Dermis lymphatic vessel endothelial cell (primary cell): ENCODE measurements around the gene NRK. TPM values are rescaled to one million over a fixed set of nuclear protein-coding genes. Genes with fewer than 3 reads are reported as not detected.

ENCODE experiments used
- total RNA-seq: library from RNA; depleted of rRNA; stranded (reverse); fragments of >200 nt; gene quantifications from 2 replicates; pipeline ENCODE4 v1.2.1, GENCODE V29; 2014

The NRK gene
- total RNA-seq, result 0.22 and 0.43 TPM in 2 replicates

GRCh38 chrX:105822138-105823091, at the start of gene NRK:
TSS of gene NRK (plus strand) at chrX:105822539. CDS start at chrX:105822846, 307 bp downstream.

Other genes starting within 250 kb of the NRK start
- gene SERPINA7, start 216.2 kb downstream of the NRK start, total RNA-seq, result not detected in 2 replicates